Esophagus squamous epithelium (tissue), 4 donors: Measurements from ENCODE around the gene MRPL24.

ENCODE experiments used
- POLR2A ChIP-seq, 4 donors: fragments of 450-650 bp; IDR thresholded peaks; one replicate each; pipeline ENCODE4 v1.6.1; 2017; ENCODE audit warnings: antibody characterized with exemption in 4 of 4, mild to moderate bottlenecking in 4 of 4, moderate library complexity in 3 of 4
- TF ChIP-seq, protein P1 (sequence below), 6 experiments: fragments of 450-650 bp in 4 of 6; fragments of 200-600 bp in 2 of 6; sonication (generic) in 2 of 6; IDR thresholded peaks; one replicate each; pipeline ENCODE4 v1.5.1; 2016 to 2019; ENCODE audit warnings: antibody characterized with exemption in 6 of 6, mild to moderate bottlenecking in 4 of 6, moderate library complexity in 4 of 6

DNA sequence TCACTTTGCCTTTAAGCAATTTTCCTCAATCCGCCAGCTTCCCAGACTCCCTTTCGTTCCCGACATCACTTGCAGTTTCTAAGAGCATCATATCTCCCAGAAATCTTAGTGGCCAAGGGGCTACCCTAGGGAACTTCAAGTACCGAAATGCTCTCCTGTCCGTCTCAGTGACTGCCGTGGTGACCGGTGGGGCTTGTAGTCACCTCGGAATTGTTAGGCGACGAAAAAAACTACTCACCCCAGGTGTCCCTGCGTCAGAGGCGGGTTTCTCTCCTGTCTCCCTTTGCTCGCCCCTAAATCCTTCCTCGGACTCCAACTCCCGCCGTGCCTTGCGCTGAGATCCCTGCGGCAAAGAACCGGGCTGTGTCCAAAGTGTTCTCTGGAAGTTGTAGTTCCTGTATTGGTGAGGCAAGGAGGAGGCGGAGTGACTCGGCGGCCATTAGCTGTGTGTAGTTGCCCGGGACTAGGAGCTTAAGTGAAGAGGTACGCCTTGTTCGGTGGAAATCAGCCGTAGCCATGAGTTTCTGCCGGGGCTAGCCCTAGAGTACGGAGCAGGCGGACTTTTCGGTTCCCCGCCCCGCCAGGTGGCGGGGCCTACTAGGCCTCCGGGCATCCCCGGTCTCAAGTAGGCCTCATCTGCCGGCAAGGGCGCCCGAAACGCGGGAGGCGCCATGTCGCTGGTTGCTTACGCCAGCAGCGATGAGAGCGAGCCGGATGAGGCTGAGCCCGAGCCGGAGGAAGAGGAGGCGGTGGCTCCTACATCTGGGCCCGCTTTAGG is 26.4 kb upstream of the MRPL24 start, which contains the start of gene PRCC:
- TF ChIP-seq, protein P1, sequence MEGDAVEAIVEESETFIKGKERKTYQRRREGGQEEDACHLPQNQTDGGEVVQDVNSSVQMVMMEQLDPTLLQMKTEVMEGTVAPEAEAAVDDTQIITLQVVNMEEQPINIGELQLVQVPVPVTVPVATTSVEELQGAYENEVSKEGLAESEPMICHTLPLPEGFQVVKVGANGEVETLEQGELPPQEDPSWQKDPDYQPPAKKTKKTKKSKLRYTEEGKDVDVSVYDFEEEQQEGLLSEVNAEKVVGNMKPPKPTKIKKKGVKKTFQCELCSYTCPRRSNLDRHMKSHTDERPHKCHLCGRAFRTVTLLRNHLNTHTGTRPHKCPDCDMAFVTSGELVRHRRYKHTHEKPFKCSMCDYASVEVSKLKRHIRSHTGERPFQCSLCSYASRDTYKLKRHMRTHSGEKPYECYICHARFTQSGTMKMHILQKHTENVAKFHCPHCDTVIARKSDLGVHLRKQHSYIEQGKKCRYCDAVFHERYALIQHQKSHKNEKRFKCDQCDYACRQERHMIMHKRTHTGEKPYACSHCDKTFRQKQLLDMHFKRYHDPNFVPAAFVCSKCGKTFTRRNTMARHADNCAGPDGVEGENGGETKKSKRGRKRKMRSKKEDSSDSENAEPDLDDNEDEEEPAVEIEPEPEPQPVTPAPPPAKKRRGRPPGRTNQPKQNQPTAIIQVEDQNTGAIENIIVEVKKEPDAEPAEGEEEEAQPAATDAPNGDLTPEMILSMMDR (IDR thresholded peaks at IDR 0.05): no peak
- peak in 3 of 4 donors; percentile 4 to 56 (median 39) for TF ChIP-seq POLR2A (IDR thresholded peaks at IDR 0.05)
